Measurements from ENCODE around the gene TPBGL. TPM values are rescaled to one million over a fixed set of nuclear protein-coding genes. Genes with fewer than 3 reads are reported as not detected.

The TPBGL gene
- total and polyA plus RNA-seq, 2 of the 4 experiments (the other 2 are of a cell fraction), result not detected

GRCh38 chr11:75246671-75247350 lies 6.2 kb downstream of the TPBGL start:
- DNase-seq, result no peak
- no peak overlapping the region for H2BK20ac ChIP-seq (ENCODE audit: low read depth, low read length)
- no peak for ATAC-seq (ENCODE audit: low read depth)
- WGBS, 2 experiments (ENCODE audit: extremely low coverage in 2 of 2, insufficient read length in 1 of 2), result 90% methylated on average over 2 of the region's 11 CpGs; no CpG with 5 or more reads in 1 of the 2 experiments
- H3K79me1 ChIP-seq (ENCODE audit: low read depth in 1 of 2, low read length in 2 of 2), result no peaks in the 10 kb centered on the region
- no peaks in the 10 kb centered on the region for H3K4me1 ChIP-seq (ENCODE audit: control insufficient read depth, insufficient read depth, low read length)
- no peak overlapping the region for H3K4ac ChIP-seq (ENCODE audit: low read depth, low read length)
- H4K91ac ChIP-seq (ENCODE audit: insufficient read depth, low read depth, low read length), result no peak overlapping the region
- H2BK120ac ChIP-seq (ENCODE audit: low read depth, low read length), result no peak overlapping the region
- no peak overlapping the region for H2AK9ac ChIP-seq (replicated peaks; ENCODE audit: low read depth, low read length, poor library complexity)
- H3K9me1 ChIP-seq (ENCODE audit: insufficient read depth, low read length), result no peaks in the 10 kb centered on the region
- H3K18ac ChIP-seq (ENCODE audit: low read depth, low read length), result no peak overlapping the region
- ChIA-PET POLR2A (ENCODE audit: unreplicated experiment) (interaction anchor here (0.7 kb wide), 1 partner anchor 226 kb away, joined by 3 read pairs; no protein-coding TSS in a partner anchor), CTCF (interaction anchor here (0.6 kb wide), 1 partner anchor 265 kb away, joined by 3 read pairs; no protein-coding TSS in a partner anchor)
- H3K4me3 ChIP-seq (ENCODE audit: insufficient read depth, low read depth, low read length), result no peak overlapping the region
- BruUV-seq (replicated peaks), result no TSS peak
- H2AK5ac ChIP-seq (ENCODE audit: low read depth, low read length), result no peak overlapping the region
- H3K56ac ChIP-seq (ENCODE audit: extremely low read depth, insufficient read depth, low read length), result no peak overlapping the region
- no peak overlapping the region for H2AFZ ChIP-seq (replicated peaks; ENCODE audit: low read length, poor library complexity)
- no peak overlapping the region for H2BK15ac ChIP-seq (ENCODE audit: low read depth, low read length)
- H3K23ac ChIP-seq (ENCODE audit: low read depth, low read length), result no peak overlapping the region
- no peak overlapping the region for H3K4me2 ChIP-seq (ENCODE audit: low read depth, low read length)
- intact Hi-C loops (cut with micrococcal nuclease) (loop anchor here (5.0 kb wide), 1 partner anchor 300 kb away; the partner anchor contains the start of genes SPCS2 and XRRA1), dilution Hi-C loops (cut with HindIII; ENCODE audit: low sequenced_read_pairs, unreplicated experiment) (no loop called here), in situ Hi-C loops (cut with MboI; ENCODE audit: low sequenced_read_pairs) (loop anchor here (5.0 kb wide), 3 partner anchors 100 to 320 kb away; no protein-coding TSS in a partner anchor)
- TF ChIP-seq CEBPB (IDR thresholded peaks at IDR 0.05; ENCODE audit: low read depth, low read length) (no peak), USF2 (IDR thresholded peaks at IDR 0.05; ENCODE audit: low read depth, low read length) (no peak), RAD21 (IDR thresholded peaks at IDR 0.05; ENCODE audit: low read length) (no peak)
- H3K36me3 ChIP-seq (ENCODE audit: control insufficient read depth, insufficient read depth, low read length), result no peaks in the 10 kb centered on the region
- no peak overlapping the region for H4K8ac ChIP-seq (ENCODE audit: low read depth in 2 of 2, low read length in 2 of 2)
- H3K14ac ChIP-seq (replicated peaks; ENCODE audit: low read depth, low read length), result no peak overlapping the region
- no peak overlapping the region for H3K9ac ChIP-seq (ENCODE audit: low read depth, low read length)
- H2BK5ac ChIP-seq (ENCODE audit: low read depth, low read length, poor library complexity, severe bottlenecking), result no peak overlapping the region
- no peaks in the 10 kb centered on the region for H3K9me3 ChIP-seq (ENCODE audit: control insufficient read depth, insufficient read depth, low read length)
- H4K20me1 ChIP-seq (ENCODE audit: insufficient read depth, low read length), result no peaks in the 10 kb centered on the region
- no peak overlapping the region for H3K27ac ChIP-seq (ENCODE audit: insufficient read depth, low read length)
- H4K5ac ChIP-seq (ENCODE audit: low read depth, low read length), result no peak overlapping the region
- H3K27me3 ChIP-seq (ENCODE audit: control insufficient read depth, insufficient read depth, low read length), result peaks cover 54% of the 10 kb centered on the region

Data from IMR-90 (cell line).